GM18505 (cell line): ENCODE results near the gene TMEM33.

ENCODE experiments used
- ATAC-seq: cut with Tn5 transposase; IDR thresholded peaks from one replicate; pipeline ENCODE4 v1.9.1; 2021; ENCODE audit not compliant: unreplicated experiment
- POLR2A ChIP-seq: IDR thresholded peaks from 4 replicates; pipeline ENCODE4 v1.6.1; 2011; ENCODE audit warnings: borderline replicate concordance; ENCODE audit not compliant: insufficient read depth, insufficient read length; ENCODE audit errors: extremely low read depth

TMEM33 gene

DNA sequence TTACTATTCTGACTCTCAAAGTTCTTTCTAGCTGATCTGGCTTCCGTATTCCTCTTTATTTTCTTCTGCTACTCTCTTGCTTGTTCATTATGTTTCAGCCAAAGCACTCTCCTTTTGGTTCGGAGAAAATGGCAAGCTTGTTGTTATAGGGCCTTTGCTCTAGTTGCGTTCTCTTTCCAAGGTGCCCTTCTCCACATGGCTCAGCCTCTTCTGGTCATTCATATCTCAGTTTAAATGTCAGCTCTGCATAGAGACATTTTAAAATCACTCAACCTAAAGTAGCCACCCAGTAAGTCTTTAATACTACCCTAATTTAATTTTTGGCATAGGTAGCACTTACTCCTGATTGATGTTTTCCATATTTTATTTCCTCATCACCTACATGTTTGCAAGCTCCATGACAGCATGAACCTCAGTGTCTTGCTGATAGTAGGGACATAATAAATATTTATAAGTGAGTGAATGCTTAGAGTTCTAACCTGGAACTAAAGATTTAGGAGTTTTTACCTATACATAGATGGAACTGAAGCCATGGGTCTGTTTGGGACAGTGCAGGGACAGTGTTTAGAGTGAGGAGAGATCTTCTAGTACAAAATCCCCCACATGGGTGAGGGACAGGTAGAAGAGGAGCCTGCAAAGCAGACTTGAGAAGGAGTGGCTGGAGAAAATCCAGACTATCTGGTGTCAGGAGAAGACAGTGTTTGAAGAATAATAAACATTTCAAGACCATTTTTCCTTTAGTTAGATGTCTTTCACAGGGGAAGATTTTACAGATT lies 73.0 kb downstream of the TMEM33 start:
- no peak for TF ChIP-seq POLR2A
- ATAC-seq: no peak
